Activated CD8-positive, alpha-beta memory T cell treated with anti-CD3 and anti-CD28 coated beads, Interleukin-2, amount 50 U/mL, for 48 hours (primary cell): ENCODE results near the gene TMEM204.
A peak's percentile ranks its signal among the peaks of the same experiment; 100 is the strongest.

Source experiments
- DNase-seq: peaks from one replicate; pipeline ENCODE4 v3.0.0-alpha.2; 2020

Gene TMEM204

DNA sequence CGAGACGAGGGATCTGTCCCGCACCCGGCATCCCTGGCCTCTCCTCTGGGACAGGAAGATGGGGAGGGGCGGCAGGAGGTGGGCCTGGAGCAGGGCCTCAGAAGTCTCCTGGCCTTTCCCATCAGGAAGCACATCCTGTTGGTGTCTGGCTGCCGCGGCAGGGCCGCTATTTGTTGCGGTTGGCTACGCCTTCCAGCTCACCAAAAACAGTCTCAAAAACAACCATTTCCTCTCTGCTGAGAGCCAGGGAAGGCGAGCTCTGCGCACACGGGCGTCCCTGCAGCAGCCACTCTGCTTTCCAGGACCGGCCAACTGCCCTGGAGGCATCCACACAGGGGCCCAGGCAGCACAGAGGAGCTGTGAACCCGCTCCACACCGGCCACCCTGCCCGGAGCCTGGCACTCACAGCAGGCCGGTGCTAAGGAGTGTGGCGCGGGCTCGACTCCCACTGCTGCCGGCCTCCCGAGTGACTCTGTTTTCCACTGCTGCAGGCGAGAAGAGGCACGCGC lies at the start of gene TMEM204:
Gene TMEM204 (plus strand): TSS at position 224 of the 509 bp plus-strand sequence. CDS start 610 bp downstream, outside the sequence.
- DNase-seq: peak; percentile 70

DNA sequence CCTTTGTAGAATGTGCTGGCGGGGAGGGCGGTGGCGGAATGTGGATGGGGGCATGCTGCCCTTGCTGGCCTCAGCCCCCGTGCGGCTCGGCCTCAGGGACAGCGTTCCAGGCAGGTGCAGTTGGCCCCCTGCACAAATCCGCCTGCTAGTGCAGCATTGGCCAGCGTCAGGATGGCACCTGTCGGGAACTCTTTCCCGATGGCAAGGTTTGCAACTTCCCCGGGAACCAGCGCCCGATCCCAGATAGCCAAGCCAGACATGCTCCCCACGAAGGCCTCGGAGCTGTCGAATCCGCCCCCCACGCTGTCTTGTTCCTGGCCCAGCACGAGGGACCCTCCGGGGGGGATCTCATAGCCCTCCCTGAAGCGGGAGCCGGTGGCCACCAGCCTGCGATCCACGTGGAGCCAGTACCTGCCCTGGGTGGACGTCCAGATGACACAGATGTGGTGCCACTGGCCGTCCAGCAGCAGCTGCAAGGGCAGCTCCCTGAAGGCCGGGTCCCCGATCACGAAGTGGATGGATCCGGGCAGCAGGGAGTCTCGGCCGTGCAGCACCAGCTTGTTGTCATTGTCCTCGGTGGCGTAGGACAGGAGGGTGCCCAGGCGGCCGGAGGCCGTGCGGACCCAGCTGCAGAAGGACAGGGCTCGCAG lies 47.5 kb upstream of the TMEM204 start:
- no peak for DNase-seq

DNA sequence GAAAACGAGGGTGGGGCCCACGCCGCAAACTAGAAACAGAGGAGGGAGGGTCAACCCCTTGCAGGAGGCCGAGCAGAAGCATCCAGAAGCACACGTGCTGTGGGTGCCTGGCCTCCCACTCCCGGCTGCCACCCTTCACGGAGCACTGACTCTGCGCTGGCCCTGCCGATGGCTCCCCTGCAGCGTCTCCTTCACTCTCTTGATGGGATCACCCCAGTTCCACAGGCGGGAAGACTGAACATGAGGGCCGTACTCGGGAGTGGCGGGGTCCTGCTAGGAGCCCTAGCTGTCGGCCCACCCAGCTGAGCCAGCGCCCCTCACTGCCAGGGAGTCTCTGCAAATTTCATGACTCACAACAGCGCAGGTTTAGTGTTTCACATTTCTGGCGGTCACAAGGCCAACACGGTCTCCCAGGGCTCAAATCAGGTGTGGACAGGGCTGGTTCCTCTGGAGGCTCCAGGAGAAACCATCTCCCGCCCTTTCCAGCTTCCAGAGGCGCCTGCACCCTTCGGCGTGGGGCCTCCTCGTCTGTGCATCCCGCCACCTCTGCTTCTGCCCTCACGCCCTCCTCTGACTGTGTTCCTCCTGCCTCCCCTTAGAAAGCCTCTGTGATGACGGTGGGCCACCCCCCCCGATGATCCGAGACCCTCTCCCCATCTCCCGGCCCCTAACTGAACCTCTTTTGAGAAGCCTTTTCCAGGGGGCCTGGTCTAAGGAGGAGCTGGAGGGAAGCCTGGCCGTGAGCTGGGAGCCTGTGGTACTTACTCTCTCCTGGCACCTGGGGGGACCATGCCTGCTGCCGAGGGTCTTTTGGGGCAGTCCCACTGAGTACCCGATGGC lies 46.7 kb upstream of the TMEM204 start:
- DNase-seq: no peak

DNA sequence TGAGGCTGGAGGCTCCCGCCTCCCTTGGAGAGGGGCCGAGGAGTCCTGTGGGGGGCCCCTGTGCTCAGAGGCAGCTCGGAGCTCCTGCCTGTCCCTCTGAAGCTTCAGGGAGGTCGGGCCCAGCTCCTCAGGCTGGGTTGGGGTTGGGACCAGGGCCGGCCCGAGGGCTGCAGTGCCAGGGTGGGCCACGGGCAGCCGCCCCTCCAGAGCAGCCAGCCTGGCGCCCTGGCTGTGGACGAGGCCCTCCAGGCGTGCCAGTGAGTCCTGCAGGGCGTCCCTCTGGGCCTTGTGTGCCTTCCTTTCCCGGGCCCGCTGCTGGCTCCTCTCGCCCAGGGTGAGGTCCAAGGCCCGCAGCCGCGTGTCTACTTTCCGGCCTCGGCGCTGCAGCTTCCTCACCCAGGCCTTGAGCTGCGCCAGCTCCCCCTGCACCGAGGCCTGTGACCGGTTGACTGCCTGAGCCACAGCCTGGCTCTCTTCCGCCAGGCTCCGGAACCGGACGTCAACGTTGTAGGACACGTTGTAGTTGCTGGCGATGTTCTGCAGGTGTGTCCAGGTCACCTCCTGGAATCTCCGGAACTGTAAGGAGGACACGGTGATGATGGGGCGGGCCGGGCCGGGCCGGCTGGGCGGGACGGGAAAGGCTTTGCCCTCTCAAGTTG lies 45.9 kb upstream of the TMEM204 start:
- no peak for DNase-seq

DNA sequence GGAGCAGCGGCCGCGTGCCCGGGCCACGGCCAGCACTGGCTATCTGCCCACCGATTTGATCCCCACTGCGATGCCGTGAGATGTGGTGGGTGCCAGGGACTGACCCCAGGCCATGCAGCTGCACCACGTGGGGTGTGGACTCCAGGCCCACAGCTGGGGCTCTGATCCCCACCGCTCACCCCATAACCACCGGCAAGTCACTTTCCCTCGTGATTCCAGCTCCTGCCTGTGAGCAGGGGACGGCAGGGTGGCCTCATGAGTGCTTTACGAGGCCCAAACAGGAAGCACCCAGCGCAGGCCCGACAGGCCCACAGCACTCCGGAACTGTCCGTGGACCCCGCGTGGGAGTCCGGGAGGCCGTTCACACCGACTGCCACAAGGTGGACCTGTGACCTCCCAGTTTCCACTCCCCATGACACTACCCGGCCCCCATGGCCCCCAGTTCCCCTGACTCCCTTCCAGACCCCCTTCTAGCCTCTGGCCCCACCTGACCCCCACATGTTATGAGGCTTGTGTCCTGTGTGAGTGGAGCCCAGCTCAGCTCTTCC lies 45.3 kb upstream of the TMEM204 start:
- no peak for DNase-seq

DNA sequence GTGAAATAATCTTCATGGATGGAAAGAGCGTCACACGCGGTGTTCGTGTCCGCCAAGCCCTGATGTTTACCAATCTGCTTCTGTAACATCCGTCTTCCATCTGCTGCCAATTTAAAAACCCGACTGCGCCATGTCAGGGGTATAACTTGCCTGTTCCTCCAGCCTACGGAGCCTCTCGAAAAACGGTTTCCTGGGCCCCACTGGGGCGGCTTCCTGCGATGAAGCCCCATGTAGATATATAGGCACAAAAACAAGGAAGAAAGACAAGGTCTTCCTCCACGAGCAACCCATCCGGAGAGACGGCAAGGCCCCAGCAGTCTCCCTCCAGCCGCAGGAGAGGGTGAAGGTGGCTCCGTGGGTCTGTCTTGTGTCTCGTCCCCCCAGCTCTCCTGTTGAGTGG lies 44.8 kb upstream of the TMEM204 start, which contains the start of gene PTX4:
Gene PTX4 (minus strand): TSS at position 326 of the 400 bp plus-strand sequence. CDS start 35 bp downstream, at position 291.
- DNase-seq: no peak

DNA sequence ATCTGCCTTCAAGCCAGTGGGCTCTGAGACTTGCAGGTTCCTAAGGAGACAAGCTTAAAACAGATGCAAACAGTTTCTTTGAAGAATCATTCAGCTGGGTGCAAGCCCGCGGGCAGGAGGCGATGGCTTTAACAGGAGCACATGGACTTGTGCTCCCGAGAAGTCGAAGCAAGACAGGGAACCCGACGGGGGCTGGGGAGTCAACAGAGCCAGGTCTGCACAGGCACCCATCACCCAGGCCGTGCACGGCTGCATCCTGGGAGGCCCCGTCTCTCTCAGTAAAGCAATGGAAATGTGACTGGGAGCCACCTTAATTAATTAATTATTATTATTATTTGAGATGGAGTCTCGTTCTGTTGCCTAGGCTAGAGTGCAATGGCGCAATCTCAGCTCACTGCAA lies 44.4 kb upstream of the TMEM204 start:
- DNase-seq: no peak

DNA sequence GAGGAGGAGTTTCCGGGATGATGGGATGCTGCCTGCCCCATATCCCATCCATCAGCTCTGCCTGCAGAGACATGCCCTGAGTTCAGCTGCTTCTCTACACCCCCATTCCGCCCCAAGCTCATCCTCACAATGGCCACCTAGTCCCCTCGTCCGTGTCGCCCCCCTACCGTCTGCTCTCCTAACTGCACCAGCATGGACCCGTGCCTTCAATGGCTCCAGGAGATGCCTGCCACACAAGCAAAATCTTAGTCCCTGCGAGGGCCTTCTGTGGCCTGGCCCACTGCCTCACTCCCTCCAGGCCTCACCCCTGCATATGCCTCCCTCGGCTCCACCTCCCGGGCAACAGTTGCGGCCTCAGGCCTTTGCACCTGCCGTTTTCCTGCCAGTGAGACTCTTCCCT lies 42.1 kb upstream of the TMEM204 start:
- no peak for DNase-seq

DNA sequence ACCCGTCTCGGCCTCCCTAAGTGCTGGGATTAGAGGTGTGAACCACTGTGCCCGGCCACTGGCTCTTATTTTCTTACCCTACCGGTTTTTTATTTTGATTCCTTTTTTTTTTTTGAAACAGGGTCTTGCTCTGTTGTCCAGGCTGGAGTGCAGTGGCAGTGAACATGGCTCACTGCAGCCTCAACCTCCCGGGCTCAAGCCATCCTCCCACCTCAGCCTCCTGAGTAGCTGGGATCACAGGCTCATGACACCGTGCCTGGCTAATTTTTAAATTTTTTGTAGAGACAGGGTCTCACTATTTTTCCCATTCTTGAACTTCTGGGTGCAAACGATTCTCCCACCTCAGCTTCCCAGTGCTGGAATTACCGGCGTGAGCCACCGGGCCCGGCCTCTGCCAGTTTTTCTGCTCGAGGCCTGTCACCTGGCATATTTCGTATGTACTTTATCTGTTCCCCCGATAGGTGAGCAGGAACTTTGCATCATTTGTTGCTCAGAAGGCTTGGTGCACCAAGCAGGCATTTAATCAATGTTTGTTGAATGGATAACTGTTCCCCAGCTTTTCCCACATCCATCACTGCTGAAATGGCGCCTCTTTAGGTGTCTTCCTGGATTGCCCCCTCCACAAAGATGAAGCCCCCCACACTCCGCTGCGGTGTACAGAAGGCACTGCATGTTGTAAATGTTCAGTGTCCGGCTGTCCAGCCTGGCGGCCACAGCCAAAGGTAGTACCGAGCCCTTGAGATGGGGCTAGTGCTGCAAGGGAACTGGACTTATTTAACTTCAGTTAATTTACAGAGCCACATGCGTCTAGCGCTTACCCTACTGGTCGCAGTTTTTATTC lies 41.2 kb upstream of the TMEM204 start:
- DNase-seq: no peak

DNA sequence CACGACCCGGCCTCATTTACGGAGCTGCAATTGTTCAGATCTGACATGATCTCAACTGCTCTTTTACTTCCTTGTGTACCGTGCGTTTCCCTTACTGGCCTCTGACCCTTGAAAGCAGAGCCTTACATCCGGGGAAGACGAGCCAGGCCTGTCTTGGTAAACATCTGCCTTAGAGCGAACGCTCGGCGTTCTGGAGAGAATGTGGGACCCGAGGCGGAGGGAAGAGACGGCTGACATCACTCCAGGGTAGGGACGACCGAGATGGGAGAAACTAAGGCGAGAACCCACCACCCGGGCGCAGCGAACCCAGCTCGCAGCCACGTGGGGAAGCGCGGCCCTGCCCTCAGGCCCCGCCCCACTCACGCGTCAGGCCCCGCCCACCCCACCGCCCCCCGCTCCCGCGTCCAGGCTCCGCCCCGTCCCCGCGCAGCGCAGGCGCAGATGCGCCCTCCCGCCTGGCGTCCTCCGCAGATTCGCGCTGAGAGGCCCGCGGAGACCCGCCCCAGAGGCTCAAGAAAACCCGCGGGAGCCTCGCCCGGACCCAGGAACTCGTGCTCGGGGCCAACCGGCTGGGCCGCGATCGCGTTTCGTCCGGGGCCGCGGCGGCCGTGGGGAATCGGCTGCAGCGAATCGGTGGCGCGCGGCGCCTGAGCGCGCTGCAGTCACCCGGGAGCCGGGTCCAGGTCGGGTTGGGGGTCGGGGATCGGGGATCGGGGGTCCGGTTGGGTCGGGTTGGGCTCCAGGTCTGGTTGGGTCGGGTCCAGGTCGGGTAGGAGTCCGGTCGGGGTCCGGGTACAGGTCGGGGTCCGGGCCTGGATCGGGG lies 40.3 kb upstream of the TMEM204 start, which contains the start of gene TELO2:
Gene TELO2 (plus strand): TSS at position 438 of the 823 bp plus-strand sequence. CDS start 922 bp downstream, outside the sequence.
- DNase-seq: peak; percentile 95

DNA sequence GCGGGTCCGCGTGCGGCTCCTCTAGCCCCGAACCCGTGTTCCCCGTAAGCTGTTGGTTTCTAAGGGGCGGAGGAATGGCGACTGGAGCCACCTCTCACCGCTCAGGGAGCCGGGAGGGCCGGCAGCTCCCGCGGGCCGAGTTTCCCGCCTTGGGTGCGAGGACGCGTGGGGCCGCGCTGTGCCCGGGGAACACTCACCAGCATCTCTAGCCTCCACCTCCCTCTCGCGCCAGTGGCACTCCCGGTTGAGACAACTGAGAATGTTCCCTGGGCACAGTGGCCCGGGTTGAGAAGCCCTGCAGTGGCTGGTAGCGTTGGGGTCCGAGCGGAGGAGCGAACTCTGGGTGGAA lies 39.7 kb upstream of the TMEM204 start:
- no peak for DNase-seq

DNA sequence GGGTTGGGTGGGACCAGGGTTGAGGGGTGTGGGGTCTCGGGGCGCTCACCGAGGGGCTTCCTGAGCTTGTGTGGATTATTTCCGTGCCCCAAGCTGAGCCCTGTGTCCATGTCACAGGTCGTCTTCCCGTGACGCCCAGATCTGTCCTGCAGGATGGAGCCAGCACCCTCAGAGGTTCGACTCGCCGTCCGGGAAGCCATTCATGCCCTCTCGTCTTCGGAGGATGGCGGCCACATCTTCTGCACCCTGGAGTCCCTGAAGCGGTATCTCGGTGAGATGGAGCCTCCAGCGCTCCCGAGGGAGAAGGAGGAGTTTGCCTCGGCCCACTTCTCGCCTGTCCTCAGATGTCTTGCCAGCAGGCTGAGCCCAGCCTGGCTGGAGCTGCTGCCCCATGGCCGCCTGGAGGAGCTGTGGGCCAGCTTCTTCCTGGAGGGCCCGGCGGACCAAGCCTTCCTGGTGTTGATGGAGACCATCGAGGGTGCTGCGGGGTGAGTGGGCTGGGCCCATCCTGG lies 39.3 kb upstream of the TMEM204 start:
- DNase-seq: no peak

DNA sequence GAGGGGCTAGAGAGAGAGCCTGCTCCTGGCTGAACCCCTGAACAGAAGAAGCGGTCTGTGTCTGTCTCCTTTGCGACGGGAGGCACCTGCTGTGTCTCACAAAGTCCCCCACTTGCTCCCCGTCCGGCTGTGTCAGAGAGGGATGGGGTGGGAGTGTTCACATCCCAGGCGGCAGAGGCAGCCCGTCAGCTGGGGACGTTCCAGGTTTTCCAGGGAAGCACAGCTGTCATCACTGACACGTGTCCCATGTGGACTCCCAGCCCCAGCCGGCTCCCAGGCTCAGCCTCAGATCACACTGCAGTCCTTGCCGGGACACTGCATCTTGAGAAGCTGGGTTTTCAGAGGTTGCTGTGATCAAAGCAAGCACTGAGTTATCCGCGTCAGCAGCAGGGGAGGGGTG lies 38.8 kb upstream of the TMEM204 start:
- no peak for DNase-seq

DNA sequence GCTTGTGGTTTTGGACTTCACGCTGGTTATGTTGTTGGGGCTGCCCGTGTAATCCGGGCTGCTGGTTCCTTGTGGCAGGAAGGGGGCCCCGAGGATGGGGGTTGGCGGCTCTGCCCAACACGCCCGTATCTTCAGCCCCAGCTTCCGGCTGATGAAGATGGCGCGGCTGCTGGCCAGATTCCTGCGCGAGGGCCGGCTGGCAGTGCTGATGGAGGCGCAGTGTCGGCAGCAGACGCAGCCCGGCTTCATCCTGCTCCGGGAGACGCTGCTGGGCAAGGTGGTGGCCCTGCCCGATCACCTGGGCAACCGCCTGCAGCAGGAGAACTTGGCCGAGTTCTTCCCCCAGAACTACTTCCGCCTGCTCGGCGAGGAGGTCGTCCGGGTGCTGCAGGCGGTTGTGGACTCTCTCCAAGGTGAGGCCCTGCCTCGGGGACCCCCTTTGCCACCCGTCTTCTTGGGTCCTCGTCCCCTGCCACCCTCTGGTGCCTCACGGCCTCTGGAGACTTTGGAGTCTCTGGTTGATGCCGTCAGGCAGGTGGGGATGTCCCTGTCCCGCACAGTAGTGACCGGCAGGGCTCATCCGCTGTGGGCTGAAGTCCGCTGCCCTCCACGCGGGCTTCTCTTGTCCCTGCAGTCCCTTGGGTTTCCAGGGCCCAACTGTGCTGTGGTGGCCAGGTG lies 38.1 kb upstream of the TMEM204 start:
- no peak for DNase-seq

DNA sequence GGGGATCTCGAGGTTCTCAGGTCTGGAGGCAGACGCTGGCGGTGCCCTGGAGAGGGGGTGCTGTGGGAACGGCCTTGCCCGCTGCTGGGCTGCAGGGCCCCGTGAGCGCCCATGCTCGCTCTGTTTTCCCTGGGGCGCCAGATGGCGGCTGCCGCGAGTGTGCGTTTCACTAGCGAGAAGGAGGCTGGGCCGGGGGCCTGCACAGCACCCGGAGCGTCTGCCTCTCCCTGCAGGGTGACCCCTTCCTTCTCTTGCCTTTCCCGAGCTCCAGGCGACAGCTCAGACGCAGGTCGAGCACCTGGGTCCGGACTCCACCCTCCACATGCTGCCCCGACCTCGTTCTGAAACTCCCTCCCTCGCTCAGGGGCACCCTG lies 37.6 kb upstream of the TMEM204 start:
- DNase-seq: no peak

DNA sequence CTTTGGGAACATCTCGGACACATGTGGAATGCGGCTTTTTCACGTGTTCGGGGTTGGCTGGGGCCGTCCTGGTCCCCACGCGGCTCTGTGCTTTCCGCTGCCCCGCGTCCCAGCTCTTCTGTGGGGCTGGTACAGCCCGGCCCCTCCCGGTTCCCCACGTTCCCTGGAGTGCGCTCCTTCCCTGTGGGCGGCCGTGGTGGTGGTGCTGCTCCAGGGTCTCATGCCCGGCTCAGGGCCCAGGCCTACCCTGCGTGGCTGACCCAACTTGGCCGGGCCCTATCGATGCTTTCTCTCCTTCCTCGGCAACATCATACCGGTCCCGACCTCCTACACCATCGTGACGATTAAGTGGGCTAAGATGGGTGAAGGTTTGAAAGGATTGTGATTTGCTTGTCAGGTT lies 37.0 kb upstream of the TMEM204 start:
- DNase-seq: no peak

DNA sequence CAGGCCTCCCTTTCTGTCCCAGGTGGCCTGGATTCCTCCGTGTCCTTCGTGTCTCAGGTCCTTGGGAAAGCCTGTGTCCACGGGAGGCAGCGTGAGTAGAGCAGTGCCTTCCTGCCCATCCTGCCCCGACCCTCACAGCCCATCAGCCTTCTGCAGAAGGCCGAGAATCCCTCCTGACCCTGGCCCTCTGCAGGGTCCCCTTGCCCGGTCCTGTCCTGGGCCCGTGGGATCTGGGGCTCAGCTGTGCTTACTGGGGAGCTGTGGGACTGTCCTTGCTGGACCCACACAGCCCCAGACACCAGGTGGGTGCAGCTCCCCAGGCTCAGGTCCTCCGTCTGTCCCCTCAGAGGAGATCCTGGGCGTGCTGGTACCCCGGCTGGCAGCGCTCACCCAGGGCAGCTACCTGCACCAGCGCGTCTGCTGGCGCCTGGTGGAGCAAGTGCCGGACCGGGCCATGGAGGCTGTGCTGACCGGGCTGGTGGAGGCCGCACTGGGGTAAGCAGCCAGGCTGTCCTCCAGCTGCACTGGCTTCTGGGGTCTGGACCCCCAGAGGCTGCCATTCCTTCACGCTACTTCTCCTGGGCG lies 36.4 kb upstream of the TMEM204 start:
- no peak for DNase-seq

DNA sequence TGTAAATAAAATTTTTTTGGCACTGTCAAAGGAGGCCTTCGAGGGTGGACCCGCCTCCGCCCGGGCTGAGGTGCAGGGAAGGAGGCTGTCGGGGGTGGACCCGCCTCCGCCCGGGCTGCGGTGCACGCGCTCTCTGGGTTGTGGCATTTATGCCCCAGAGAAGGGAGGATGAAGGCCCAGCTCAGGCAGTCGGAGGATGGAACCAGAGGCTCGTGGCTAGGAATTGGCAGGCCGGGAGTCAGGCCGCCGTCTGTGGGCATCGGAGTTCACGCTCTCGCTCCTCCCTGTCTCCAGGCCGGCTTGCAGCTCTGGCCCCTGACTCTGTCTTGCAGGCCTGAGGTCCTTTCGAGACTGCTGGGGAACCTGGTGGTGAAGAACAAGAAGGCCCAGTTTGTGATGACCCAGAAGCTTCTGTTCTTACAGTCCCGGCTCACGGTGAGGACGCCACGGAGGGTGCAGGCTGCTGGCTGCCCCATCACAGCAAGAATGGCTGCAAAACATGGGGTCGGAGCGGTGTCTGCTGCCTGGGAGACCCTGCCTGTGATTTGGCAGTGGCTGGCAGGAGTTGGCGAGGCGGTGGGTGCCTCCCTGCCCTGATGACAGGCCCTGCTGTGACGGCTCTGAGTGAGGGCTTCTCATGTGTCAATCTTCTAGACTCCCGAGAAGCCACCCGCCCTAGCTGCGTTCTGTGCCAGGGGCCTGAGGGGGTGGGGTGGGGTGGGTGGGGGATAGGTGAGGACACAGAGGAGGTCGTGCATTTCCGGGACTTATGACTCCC lies 34.4 kb upstream of the TMEM204 start:
- DNase-seq: no peak

DNA sequence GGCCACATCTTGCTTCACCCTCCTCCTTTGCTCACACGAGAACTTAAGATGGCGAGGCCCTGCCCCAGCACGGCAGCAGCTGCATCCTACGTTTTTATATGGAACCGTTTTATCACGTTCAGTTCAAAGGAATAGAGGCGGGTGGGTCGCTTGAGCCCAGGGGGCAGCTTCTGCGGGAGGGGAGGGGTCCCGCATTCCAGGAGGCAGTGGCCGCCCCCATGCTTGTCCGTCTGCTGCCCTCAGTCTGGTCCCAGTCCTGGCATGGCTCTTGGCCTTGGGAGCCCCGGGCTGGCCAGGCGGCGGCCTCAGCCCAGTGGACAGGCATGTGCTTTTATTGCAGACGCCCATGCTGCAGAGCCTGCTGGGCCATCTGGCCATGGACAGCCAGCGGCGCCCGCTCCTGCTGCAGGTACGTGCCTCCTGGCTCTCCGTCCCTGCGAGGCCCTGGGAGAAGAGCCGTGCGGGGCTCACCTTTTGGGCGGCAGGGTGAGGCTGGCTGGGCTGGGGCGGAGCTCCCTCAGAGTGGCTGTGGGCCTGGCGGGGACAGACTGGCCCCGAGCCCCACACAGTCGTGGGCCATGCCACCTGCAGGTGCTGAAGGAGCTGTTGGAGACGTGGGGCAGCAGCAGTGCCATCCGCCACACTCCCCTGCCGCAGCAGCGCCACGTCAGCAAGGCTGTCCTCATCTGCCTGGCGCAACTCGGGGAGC lies 33.6 kb upstream of the TMEM204 start:
- no peak for DNase-seq
